AG04449 (cell line): ENCODE data around the gene SCN4A.
"Not testable (repeated sequence)": the region's sequence is repeated elsewhere in the genome, so short reads cannot be mapped to it uniquely, and the experiment has no call there.

Experiments
- CTCF ChIA-PET: fragments of 350-600 bp; formaldehyde crosslinking; extraction: SDS; loops from one replicate; lab custom pipeline; 2021; ENCODE audit warnings: antibody characterized with exemption; lab: Yijun Ruan, JAX
- POLR2A ChIA-PET: fragments of 400-600, 350-600 bp; formaldehyde crosslinking; extraction: SDS; loops from one replicate; lab custom pipeline; 2020; ENCODE audit warnings: antibody characterized with exemption, inconsistent platforms; lab: Yijun Ruan, JAX
- DNase-seq: peaks from one replicate; pipeline ENCODE4 v3.0.0-alpha.2; 2010; ENCODE audit warnings: low read depth, low spot score
- H3K4me3 ChIP-seq: 2 replicates; pipeline ENCODE4 v1.5.1; 2011; ENCODE audit warnings: low read depth, mild to moderate bottlenecking, control low read depth, low read length
- CTCF ChIP-seq: IDR thresholded peaks from one replicate; pipeline ENCODE4 v1.5.1; 2011; ENCODE audit warnings: mild to moderate bottlenecking, moderate library complexity, low read length, control low read depth, inconsistent platforms; ENCODE audit not compliant: insufficient read depth; ENCODE audit errors: missing control alignments

The SCN4A gene

GRCh38 chr17:63926164-63926563, 46.6 kb downstream of the SCN4A start:
- POLR2A ChIA-PET: no interaction called here
- no peak for TF ChIP-seq CTCF
- DNase-seq: no peak
- no peak overlapping the region for H3K4me3 ChIP-seq
- CTCF ChIA-PET: interaction anchor here (1.0 to 14.2 kb wide), 4 partner anchors 8 to 354 kb away, joined by 3 to 246 read pairs (median 10); no protein-coding TSS in a partner anchor

- TF ChIP-seq CTCF: no peak
- CTCF ChIA-PET: interaction anchor here (1.0 to 14.2 kb wide), 5 partner anchors 8 to 354 kb away, joined by 3 to 246 read pairs (median 3); no protein-coding TSS in a partner anchor
- H3K4me3 ChIP-seq: no peak overlapping the region
- DNase-seq: no peak
- POLR2A ChIA-PET: no interaction called here
These were observed 47.1 kb downstream of the SCN4A start for GRCh38 chr17:63925615-63926014.

GRCh38 chr17:63922402-63922801, 50.3 kb downstream of the SCN4A start:
- not testable (repeated sequence) for H3K4me3 ChIP-seq

GRCh38 chr17:63920779-63921178, 51.9 kb downstream of the SCN4A start:
- CTCF ChIA-PET: interaction anchor here (1.2 to 14.2 kb wide), 11 partner anchors 10 to 213 kb away, joined by 3 to 246 read pairs (median 12); partner anchors contain the start of genes CD79B, CSHL1, ERN1 and ICAM2
- H3K4me3 ChIP-seq, DNase-seq, POLR2A ChIA-PET: not testable (repeated sequence)

More at GRCh38 chr17:63922402-63922801, 50.3 kb downstream of the SCN4A start:
- DNase-seq, POLR2A ChIA-PET: not testable (repeated sequence)
- CTCF ChIA-PET: interaction anchor here (1.1 to 14.2 kb wide), 5 partner anchors 11 to 211 kb away, joined by 4 to 246 read pairs (median 7); partner anchors contain the start of genes CSHL1 and ERN1

GRCh38 chr17:63920050-63920449, 52.7 kb downstream of the SCN4A start:
- H3K4me3 ChIP-seq, DNase-seq, POLR2A ChIA-PET: not testable (repeated sequence)
- CTCF ChIA-PET: interaction anchor here (0.7 to 14.2 kb wide), 39 partner anchors 9 to 499 kb away, joined by 3 to 246 read pairs (median 6); partner anchors contain the start of genes CD79B, CSHL1, ERN1 and ICAM2

- no peak overlapping the region for H3K4me3 ChIP-seq
- ChIA-PET CTCF (interaction anchor here (0.7 to 14.2 kb wide), 45 partner anchors 8 to 500 kb away, joined by 3 to 246 read pairs (median 5); partner anchors contain the start of genes CD79B, CSHL1, ERN1 and ICAM2), POLR2A (no interaction called here)
- peak; percentile 89 for TF ChIP-seq CTCF
- DNase-seq: no peak
These were observed 53.4 kb downstream of the SCN4A start for GRCh38 chr17:63919311-63919723.

GRCh38 chr17:63918789-63919305, 53.9 kb downstream of the SCN4A start, which contains the start of gene GH1:
GH1 (minus strand) TSS chr17:63918839; CDS start chr17:63918776, 63 bp downstream.
- POLR2A ChIA-PET, H3K4me3 ChIP-seq, DNase-seq: not testable (repeated sequence)
- CTCF ChIA-PET: interaction anchor here (0.9 to 14.2 kb wide), 43 partner anchors 8 to 500 kb away, joined by 3 to 246 read pairs (median 5); partner anchors contain the start of genes CD79B, CSHL1, ERN1 and ICAM2

GRCh38 chr17:63918305-63918704, 54.4 kb downstream of the SCN4A start:
- TF ChIP-seq CTCF: peak; percentile 11
- no peak for DNase-seq
- CTCF ChIA-PET: interaction anchor here (0.6 to 14.2 kb wide), 27 partner anchors 8 to 372 kb away, joined by 3 to 246 read pairs (median 4); partner anchors contain the start of genes CD79B, ERN1, ICAM2 and PRR29
- POLR2A ChIA-PET: no interaction called here
- H3K4me3 ChIP-seq: no peak overlapping the region
